IMR-90 (cell line): ENCODE data around the gene IPO13. TPM values are rescaled to one million over a fixed set of nuclear protein-coding genes. Genes with fewer than 3 reads are reported as not detected.

Experiments used
- ATAC-seq: fragments of 200-7000 bp; cut with Tn5 transposase; 2 replicates; pipeline ENCODE4 v1.9.1; 2020; ENCODE audit warnings: low read depth, mild to moderate bottlenecking, moderate library complexity
- BruUV-seq: library from RNA; stranded (reverse); fragments of 400-500 nt; replicated peaks from 2 replicates; lab custom pipeline; 2021; lab: Mats Ljungman, UMichigan
- CTCF ChIA-PET: fragments of 300-600 bp; formaldehyde crosslinking; extraction: SDS; loops from one replicate; lab custom pipeline; 2021; ENCODE audit warnings: antibody characterized with exemption; lab: Yijun Ruan, JAX
- POLR2A ChIA-PET: fragments of 300-600 bp; sonication (Branson Sonifier 250); formaldehyde crosslinking; loops from one replicate; lab custom pipeline; 2022; ENCODE audit warnings: antibody characterized with exemption; ENCODE audit not compliant: unreplicated experiment; lab: Charles Lee
- DNase-seq: peaks from one replicate; pipeline ENCODE4 v3.0.0; 2013
- H2AFZ ChIP-seq: replicated peaks from 2 replicates; pipeline ENCODE3; 2013; ENCODE audit warnings: low read length, mild to moderate bottlenecking; ENCODE audit not compliant: poor library complexity
- H2AK5ac ChIP-seq: 2 replicates; pipeline ENCODE4 v1.6.1; 2013; ENCODE audit warnings: low read depth, low read length, inconsistent platforms
- H2AK9ac ChIP-seq: replicated peaks from 2 replicates; pipeline ENCODE3; 2013; ENCODE audit warnings: mild to moderate bottlenecking, low read depth, low read length, moderate library complexity; ENCODE audit not compliant: poor library complexity
- H2BK120ac ChIP-seq: 2 replicates; pipeline ENCODE4 v1.6.1; 2013; ENCODE audit warnings: low read depth, low read length, inconsistent platforms
- H2BK15ac ChIP-seq: 3 replicates; pipeline ENCODE4 v1.6.1; 2013; ENCODE audit warnings: low read depth, low read length, inconsistent platforms
- H2BK20ac ChIP-seq: 2 replicates; pipeline ENCODE4 v1.6.1; 2013; ENCODE audit warnings: low read depth, mild to moderate bottlenecking, inconsistent platforms, low read length, moderate library complexity
- H2BK5ac ChIP-seq: 2 replicates; pipeline ENCODE4 v1.6.1; 2013; ENCODE audit warnings: mild to moderate bottlenecking, low read depth, low read length, inconsistent platforms; ENCODE audit not compliant: poor library complexity, severe bottlenecking
- H3K14ac ChIP-seq: replicated peaks from 2 replicates; pipeline ENCODE4 v1.6.1; 2013; ENCODE audit warnings: low read depth, low read length, inconsistent platforms
- H3K18ac ChIP-seq: 2 replicates; pipeline ENCODE4 v1.6.1; 2013; ENCODE audit warnings: low read depth, low read length, control low read depth
- H3K23ac ChIP-seq: 2 replicates; pipeline ENCODE4 v1.6.1; 2013; ENCODE audit warnings: low read depth, low read length, inconsistent platforms
- H3K27ac ChIP-seq: 2 replicates; pipeline ENCODE4 v1.5.1; 2013; ENCODE audit warnings: mild to moderate bottlenecking, control low read depth, low read length; ENCODE audit not compliant: insufficient read depth
- H3K27me3 ChIP-seq: 2 replicates; pipeline ENCODE4 v1.6.1; 2013; ENCODE audit warnings: low read length; ENCODE audit not compliant: control insufficient read depth, insufficient read depth
- H3K36me3 ChIP-seq: 2 replicates; pipeline ENCODE4 v1.6.1; 2013; ENCODE audit warnings: low read length, mixed read lengths; ENCODE audit not compliant: control insufficient read depth, insufficient read depth
- H3K4ac ChIP-seq: 2 replicates; pipeline ENCODE4 v1.6.1; 2013; ENCODE audit warnings: low read depth, low read length, inconsistent platforms
- H3K4me1 ChIP-seq: 2 replicates; pipeline ENCODE4 v1.6.1; 2013; ENCODE audit warnings: low read length, mixed read lengths; ENCODE audit not compliant: control insufficient read depth, insufficient read depth
- H3K4me2 ChIP-seq: 2 replicates; pipeline ENCODE4 v1.6.1; 2013; ENCODE audit warnings: low read depth, mild to moderate bottlenecking, control low read depth, low read length, moderate library complexity
- H3K4me3 ChIP-seq: 2 replicates; pipeline ENCODE4 v1.5.1; 2013; ENCODE audit warnings: low read depth, mild to moderate bottlenecking, control low read depth, low read length, moderate library complexity; ENCODE audit not compliant: insufficient read depth
- H3K56ac ChIP-seq: 2 replicates; pipeline ENCODE4 v1.6.1; 2013; ENCODE audit warnings: low read length, inconsistent platforms; ENCODE audit not compliant: insufficient read depth; ENCODE audit errors: extremely low read depth
- H3K79me1 ChIP-seq, 2 experiments: 2 replicates each; pipeline ENCODE4 v1.6.1; 2013; ENCODE audit warnings: low read length in 2 of 2, inconsistent platforms in 1 of 2, low read depth in 1 of 2
- H3K9ac ChIP-seq: 2 replicates; pipeline ENCODE4 v1.6.1; 2013; ENCODE audit warnings: low read depth, low read length, control low read depth
- H3K9me1 ChIP-seq: 2 replicates; pipeline ENCODE4 v1.6.1; 2013; ENCODE audit warnings: low read length, inconsistent platforms; ENCODE audit not compliant: insufficient read depth
- H3K9me3 ChIP-seq: 2 replicates; pipeline ENCODE4 v1.6.1; 2013; ENCODE audit warnings: low read length; ENCODE audit not compliant: control insufficient read depth, insufficient read depth
- H4K20me1 ChIP-seq: 2 replicates; pipeline ENCODE4 v1.6.1; 2013; ENCODE audit warnings: low read length, inconsistent platforms; ENCODE audit not compliant: insufficient read depth
- H4K5ac ChIP-seq: 2 replicates; pipeline ENCODE4 v1.6.1; 2013; ENCODE audit warnings: mild to moderate bottlenecking, low read depth, low read length, control low read depth
- H4K8ac ChIP-seq, 2 experiments: 2 replicates each; pipeline ENCODE4 v1.6.1; 2013; ENCODE audit warnings: low read depth in 2 of 2, low read length in 2 of 2, control low read depth in 1 of 2, inconsistent platforms in 1 of 2
- H4K91ac ChIP-seq: 2 replicates; pipeline ENCODE4 v1.6.1; 2013; ENCODE audit warnings: low read depth, low read length, inconsistent platforms; ENCODE audit not compliant: insufficient read depth
- BHLHE40 ChIP-seq: fragments of 150-350 bp; IDR thresholded peaks from 2 replicates; pipeline ENCODE4 v1.6.1; 2016; ENCODE audit warnings: mild to moderate bottlenecking, low read depth, low read length
- CHD1 ChIP-seq: IDR thresholded peaks from 2 replicates; pipeline ENCODE4 v1.6.1; 2012; ENCODE audit warnings: low read depth, low read length, improper control_type of control experiment
- CTCF ChIP-seq: conservative IDR thresholded peaks from 2 replicates; pipeline ENCODE4 v1.5.1; 2012; ENCODE audit warnings: mild to moderate bottlenecking, low read depth, low read length, improper control_type of control experiment
- ELK1 ChIP-seq: fragments of 150-350 bp; IDR thresholded peaks from 2 replicates; pipeline ENCODE4 v1.6.1; 2016; ENCODE audit warnings: low read depth, mild to moderate bottlenecking, low read length, moderate library complexity, borderline replicate concordance
- MXI1 ChIP-seq: IDR thresholded peaks from 2 replicates; pipeline ENCODE4 v1.6.1; 2012; ENCODE audit warnings: low read depth, mild to moderate bottlenecking, low read length, moderate library complexity, borderline replicate concordance
- NFE2L2 ChIP-seq: fragments of 150-350 bp; IDR thresholded peaks from 2 replicates; pipeline ENCODE4 v1.6.1; 2016; ENCODE audit warnings: low read depth, mild to moderate bottlenecking, low read length
- RAD21 ChIP-seq: IDR thresholded peaks from 2 replicates; pipeline ENCODE4 v1.6.1; 2012; ENCODE audit warnings: low read length, improper control_type of control experiment
- RFX5 ChIP-seq: IDR thresholded peaks from 2 replicates; pipeline ENCODE4 v1.8.0; 2012; ENCODE audit warnings: low read depth, mild to moderate bottlenecking, low read length, moderate library complexity
- SMC3 ChIP-seq: fragments of 150-350 bp; IDR thresholded peaks from 2 replicates; pipeline ENCODE4 v1.6.1; 2016; ENCODE audit warnings: low read depth, mild to moderate bottlenecking, antibody characterized with exemption, low read length, moderate library complexity
- USF2 ChIP-seq: fragments of 150-350 bp; IDR thresholded peaks from 2 replicates; pipeline ENCODE4 v1.6.1; 2017; ENCODE audit warnings: mild to moderate bottlenecking, antibody characterized with exemption, low read length, low read depth
- WGBS, 2 experiments: methylation state at CpG; one replicate each; pipeline versions ENCODE4 v1.1.5 to v1.1.7; 2013; ENCODE audit warnings: missing lambda C conversion rate in 2 of 2; ENCODE audit not compliant: insufficient read length in 1 of 2; ENCODE audit errors: extremely low coverage in 2 of 2; 5-methylcytosine and 5-hydroxymethylcytosine counted together
- dilution Hi-C: fragments of 300-500 bp; cut with HindIII; formaldehyde crosslinking; loops from one replicate; pipeline ENCODE4 v1.14.3; 2018; ENCODE audit warnings: low sequenced_read_pairs; ENCODE audit not compliant: unreplicated experiment
- in situ Hi-C: fragments of 300-500 bp; cut with MboI; formaldehyde crosslinking; loops from 3 replicates; pipeline ENCODE4 v1.14.3; 2019; ENCODE audit warnings: low sequenced_read_pairs, inconsistent platforms, mixed read lengths
- intact Hi-C: fragments of 100-400 bp; cut with micrococcal nuclease; formaldehyde crosslinking; loops from 2 replicates; pipeline ENCODE4 v1.10.0; 2022
- polyA plus RNA-seq, 3 experiments: library from polyadenylated mRNA; depleted of rRNA; stranded (reverse); fragments of >200 nt; gene quantifications; 2 replicates each; pipeline ENCODE4 v1.2.3, GENCODE V29; 2012; ENCODE audit warnings: low replicate concordance in 1 of 3
- total RNA-seq: library from RNA; depleted of rRNA; stranded (reverse); fragments of >200 nt; gene quantifications from 2 replicates; pipeline ENCODE4 v1.2.3, GENCODE V29; 2012

The IPO13 gene
- total and polyA plus RNA-seq, 2 of the 4 experiments (the other 2 are of a cell fraction), result 15.2 to 18.7 TPM

GRCh38 chr1:43995984-43996732 is 49.4 kb downstream of the IPO13 start (continued):
- no peak for TF ChIP-seq ELK1

- no peak overlapping the region for H4K8ac ChIP-seq
- no peak overlapping the region for H3K4ac ChIP-seq
- dilution Hi-C loops, result no loop called here
- no CpG with 5 or more reads among the region's 6 CpGs for WGBS, 2 experiments
- H3K4me3 ChIP-seq, result no peak overlapping the region
- H3K56ac ChIP-seq, result no peak overlapping the region
- DNase-seq, result no peak
- H2AFZ ChIP-seq, result no peak overlapping the region
- H3K27ac ChIP-seq, result no peak overlapping the region
- no peaks in the 10 kb centered on the region for H4K20me1 ChIP-seq
- CTCF ChIA-PET, result no interaction called here
- no peak overlapping the region for H2BK20ac ChIP-seq
- H3K18ac ChIP-seq, result no peak overlapping the region
- no peaks in the 10 kb centered on the region for H3K9me3 ChIP-seq
- no peak overlapping the region for H2BK5ac ChIP-seq
- H3K9me1 ChIP-seq, result no peaks in the 10 kb centered on the region
- H3K27me3 ChIP-seq, result no peaks in the 10 kb centered on the region
- H4K91ac ChIP-seq, result no peak overlapping the region
- 0 out of 2 replicates have a peak, but pooled peaks cover 3% of the 10 kb centered on the region for H3K4me1 ChIP-seq
- H3K4me2 ChIP-seq, result no peak overlapping the region
- no peaks in the 10 kb centered on the region for H3K79me1 ChIP-seq
- H2AK9ac ChIP-seq, result no peak overlapping the region
- H2BK15ac ChIP-seq, result no peak overlapping the region
- H2AK5ac ChIP-seq, result no peak overlapping the region
- no TSS peak for BruUV-seq
- peaks cover 19% of the 10 kb centered on the region; the same call in 1 of the 2 replicates for H3K36me3 ChIP-seq
- no peak overlapping the region for H3K23ac ChIP-seq
- H2BK120ac ChIP-seq, result no peak overlapping the region
- no peak overlapping the region for H3K9ac ChIP-seq
- ATAC-seq, result no peak
- intact Hi-C loops, result no loop called here
- in situ Hi-C loops, result no loop called here
- H3K14ac ChIP-seq, result no peak overlapping the region
- H4K5ac ChIP-seq, result no peak overlapping the region
- POLR2A ChIA-PET, result no interaction called here
- TF ChIP-seq MXI1 (no peak), SMC3 (no peak), BHLHE40 (no peak), CHD1 (no peak), NFE2L2 (no peak), CTCF (no peak), RFX5 (no peak), RAD21 (no peak), USF2 (no peak), ELK1 (no peak)
Measured at GRCh38 chr1:43996733-43997115, 50.0 kb downstream of the IPO13 start.
